ENCODE data around the gene AFF2. TPM values are rescaled to one million over a fixed set of nuclear protein-coding genes. Genes with fewer than 3 reads are reported as not detected.

The AFF2 gene
- total RNA-seq, 4 donors from 2014 or later: 0.09 to 2.5 (median 0.65) TPM

GRCh38 chrX:148926371-148926770, 426.0 kb downstream of the AFF2 start:
- DNase-seq: no peak
- WGBS, 2 donors: 75 to 94% methylated on average over 3 to 4 of the region's 4 CpGs
- Histone ChIP-seq H3K27ac (no peak overlapping the region), H3K4me3 (no peak overlapping the region), H3K36me3 (no peaks in the 10 kb centered on the region), H3K27me3 (no peaks in the 10 kb centered on the region), H3K4me1 (no peaks in the 10 kb centered on the region), H3K9me3 (no peaks in the 10 kb centered on the region)
- intact Hi-C loops (cut with DNase I): no loop called here
- no peak for TF ChIP-seq POLR2A (IDR thresholded peaks at IDR 0.05)
- no peak for TF ChIP-seq CTCF (IDR thresholded peaks at IDR 0.05)

GRCh38 chrX:148928811-148929210, 428.4 kb downstream of the AFF2 start:
- intact Hi-C loops (cut with DNase I): no loop called here
- DNase-seq: no peak

DNA sequence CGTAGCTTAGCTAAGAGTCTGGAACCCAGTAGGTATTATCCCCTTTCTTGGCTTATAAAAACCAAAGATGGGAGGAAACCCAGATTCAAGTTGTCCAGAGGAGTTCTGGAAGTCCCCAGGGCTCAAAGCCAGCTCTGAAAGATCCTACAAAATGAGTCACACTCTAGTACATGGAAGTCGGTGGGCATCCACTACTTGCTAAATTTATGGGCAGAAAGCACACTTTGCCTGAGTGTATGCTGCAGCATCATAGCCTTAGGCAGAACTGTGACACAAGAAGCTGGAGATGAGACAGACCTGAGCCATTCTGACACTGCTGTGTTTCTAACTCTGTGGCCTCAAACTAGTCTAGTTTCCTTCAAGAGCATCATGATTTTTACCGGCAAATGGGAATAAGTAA, 429.3 kb downstream of the AFF2 start:
- Histone ChIP-seq H3K4me3 (no peak overlapping the region), H3K4me1 (no peaks in the 10 kb centered on the region), H3K9me3 (no peaks in the 10 kb centered on the region), H3K27me3 (no peaks in the 10 kb centered on the region), H3K27ac (no peak overlapping the region), H3K36me3 (no peaks in the 10 kb centered on the region)
- intact Hi-C loops (cut with DNase I): no loop called here
- TF ChIP-seq CTCF (IDR thresholded peaks at IDR 0.05) (no peak), POLR2A (IDR thresholded peaks at IDR 0.05) (no peak)
- no peak for DNase-seq
- 66 to 67% methylated on average over 2 to 3 of the region's 3 CpGs for WGBS, 2 donors

More at GRCh38 chrX:148928811-148929210, 428.4 kb downstream of the AFF2 start:
- WGBS, 2 donors: 7 to 38% methylated on average over 1 of the region's 1 CpG
- Histone ChIP-seq H3K4me3 (no peak overlapping the region), H3K4me1 (no peaks in the 10 kb centered on the region), H3K27me3 (no peaks in the 10 kb centered on the region), H3K9me3 (no peaks in the 10 kb centered on the region), H3K36me3 (no peaks in the 10 kb centered on the region), H3K27ac (no peak overlapping the region)
- TF ChIP-seq CTCF (IDR thresholded peaks at IDR 0.05) (no peak), POLR2A (IDR thresholded peaks at IDR 0.05) (no peak)

DNA sequence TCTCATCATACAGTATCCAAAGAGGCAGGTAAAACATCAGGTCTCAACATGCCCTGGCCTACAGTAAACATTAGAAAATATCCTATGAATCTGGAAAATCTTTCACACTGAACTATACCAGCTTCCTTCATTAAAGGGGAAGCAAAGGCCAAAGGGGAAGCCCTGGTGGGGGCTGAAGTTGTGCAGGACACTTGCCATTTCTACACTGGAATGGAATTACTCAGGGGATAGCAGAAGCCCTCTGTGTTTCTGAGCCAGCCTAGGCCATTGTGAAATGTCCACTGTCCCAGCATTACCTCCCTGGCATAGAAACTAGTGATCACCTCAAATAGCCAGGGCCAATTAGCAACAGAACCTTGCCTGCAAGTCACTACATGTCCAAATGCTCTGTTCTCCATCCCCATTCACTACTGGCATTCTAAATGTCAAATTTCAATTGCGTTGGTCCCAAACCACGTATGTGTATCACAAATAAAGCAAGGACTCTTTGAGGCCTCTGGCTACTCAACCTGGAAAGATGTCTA, 429.9 kb downstream of the AFF2 start:
- 60% methylated on average over 2 of the region's 2 CpGs; no CpG with 5 or more reads in 1 of the 2 donors for WGBS, 2 donors
- no peaks in the 10 kb centered on the region for H3K4me1 ChIP-seq
- TF ChIP-seq POLR2A (IDR thresholded peaks at IDR 0.05): no peak
- no peak for TF ChIP-seq CTCF (IDR thresholded peaks at IDR 0.05)
- no peak for DNase-seq
- H3K27me3 ChIP-seq: no peaks in the 10 kb centered on the region
- H3K4me3 ChIP-seq: no peak overlapping the region
- intact Hi-C loops (cut with DNase I): no loop called here
- no peaks in the 10 kb centered on the region for H3K9me3 ChIP-seq
- H3K36me3 ChIP-seq: no peaks in the 10 kb centered on the region
- no peak overlapping the region for H3K27ac ChIP-seq

GRCh38 chrX:148933881-148934280, 433.5 kb downstream of the AFF2 start:
- H3K9me3 ChIP-seq: no peaks in the 10 kb centered on the region
- H3K27ac ChIP-seq: no peak overlapping the region
- 89% methylated on average over 4 of the region's 4 CpGs for WGBS, 2 donors
- H3K27me3 ChIP-seq: no peaks in the 10 kb centered on the region
- intact Hi-C loops (cut with DNase I): no loop called here
- no peaks in the 10 kb centered on the region for H3K36me3 ChIP-seq
- no peak overlapping the region for H3K4me3 ChIP-seq
- no peaks in the 10 kb centered on the region for H3K4me1 ChIP-seq
- DNase-seq: no peak
- TF ChIP-seq POLR2A (IDR thresholded peaks at IDR 0.05) (no peak), CTCF (IDR thresholded peaks at IDR 0.05) (no peak)

All from esophagus squamous epithelium (tissue), 5 donors.